GM12872 (cell line): ENCODE data around the gene MSH6.

Source experiments
- CTCF ChIP-seq: IDR thresholded peaks from 3 replicates; pipeline ENCODE4 v1.5.1; 2011; ENCODE audit warnings: low read depth, mild to moderate bottlenecking, low read length, moderate library complexity; ENCODE audit not compliant: insufficient read depth

Gene MSH6

GRCh38 chr2:47774567-47774966, 8.4 kb upstream of the MSH6 start:
- TF ChIP-seq CTCF = no peak

- TF ChIP-seq CTCF = no peak
Observed at GRCh38 chr2:47777277-47777937, 5.5 kb upstream of the MSH6 start.

- no peak for TF ChIP-seq CTCF
Observed at GRCh38 chr2:47778698-47779425, 4.1 kb upstream of the MSH6 start.

- TF ChIP-seq CTCF = no peak
Observed at GRCh38 chr2:47779426-47779790, 3.5 kb upstream of the MSH6 start.

GRCh38 chr2:47782381-47782670, 619 bp upstream of the MSH6 start:
- TF ChIP-seq CTCF = no peak

- no peak for TF ChIP-seq CTCF
Observed at GRCh38 chr2:47783486-47784351, 774 bp downstream of the MSH6 start.

- TF ChIP-seq CTCF = no peak
Observed at GRCh38 chr2:47784352-47784851, 1.5 kb downstream of the MSH6 start.
